Omental fat pad (tissue), 4 donors: Measurements from ENCODE around the gene TPM3. TPM values are rescaled to one million over a fixed set of nuclear protein-coding genes. Genes with fewer than 3 reads are reported as not detected.
A peak's percentile ranks its signal among the peaks of the same experiment; 100 is the strongest.

Experiments
- ATAC-seq: fragments of 150-250 bp; one replicate; pipeline ENCODE4 v1.9.1; 2016; ENCODE audit warnings: mild to moderate bottlenecking, moderate library complexity; ENCODE audit not compliant: low FRiP score
- DNase-seq: peaks from one replicate; pipeline ENCODE4 v3.0.0-alpha.2; 2019; ENCODE audit warnings: low spot score
- CTCF ChIP-seq, 3 donors: fragments of 450-650 bp; IDR thresholded peaks; one replicate each; pipeline ENCODE4 v1.5.1; 2016 to 2017; ENCODE audit warnings: antibody characterized with exemption in 3 of 3, mild to moderate bottlenecking in 3 of 3, moderate library complexity in 2 of 3
- total RNA-seq, 4 donors: library from RNA; depleted of rRNA; stranded (reverse); fragments of >200 nt; gene quantifications; one replicate each; pipeline ENCODE4 v1.1.0, GENCODE V29; 2016

The TPM3 gene
- total RNA-seq, 4 donors from 2014 or later, result 285 to 611 (median 352) TPM

- ATAC-seq (no peak), DNase-seq (no peak)
- TF ChIP-seq CTCF (IDR thresholded peaks at IDR 0.05), result no peak
Measured at GRCh38 chr1:154190550-154190949, 1.4 kb downstream of the TPM3 start.

GRCh38 chr1:154186852-154187501, 4.9 kb downstream of the TPM3 start:
- no peak for TF ChIP-seq CTCF (IDR thresholded peaks at IDR 0.05)
- DNase-seq, result no peak
- ATAC-seq, result no peak

GRCh38 chr1:154186177-154186576, 5.7 kb downstream of the TPM3 start:
- TF ChIP-seq CTCF (IDR thresholded peaks at IDR 0.05), result no peak
- DNase-seq (no peak), ATAC-seq (no peak)

GRCh38 chr1:154183046-154183915, 8.6 kb downstream of the TPM3 start:
- no peak for TF ChIP-seq CTCF (IDR thresholded peaks at IDR 0.05)
- peak; percentile 88 for DNase-seq

GRCh38 chr1:154182344-154183045, 9.4 kb downstream of the TPM3 start:
- ATAC-seq (peak; percentile 69), DNase-seq (peak; percentile 54)
- TF ChIP-seq CTCF (IDR thresholded peaks at IDR 0.05), result no peak

More at GRCh38 chr1:154183046-154183915, 8.6 kb downstream of the TPM3 start:
- ATAC-seq, result peak; percentile 95

- no peak for TF ChIP-seq CTCF (IDR thresholded peaks at IDR 0.05)
- DNase-seq, result no peak
- no peak for ATAC-seq
Measured at GRCh38 chr1:154181944-154182343, 10.0 kb downstream of the TPM3 start.
